HG03159 (cell line): Measurements from ENCODE around the gene OS9.

ENCODE experiments used
- ATAC-seq: cut with Tn5 transposase; IDR thresholded peaks from one replicate; pipeline ENCODE4 v1.9.1; 2021; ENCODE audit warnings: mild to moderate bottlenecking, moderate library complexity; ENCODE audit not compliant: unreplicated experiment

The OS9 gene

DNA sequence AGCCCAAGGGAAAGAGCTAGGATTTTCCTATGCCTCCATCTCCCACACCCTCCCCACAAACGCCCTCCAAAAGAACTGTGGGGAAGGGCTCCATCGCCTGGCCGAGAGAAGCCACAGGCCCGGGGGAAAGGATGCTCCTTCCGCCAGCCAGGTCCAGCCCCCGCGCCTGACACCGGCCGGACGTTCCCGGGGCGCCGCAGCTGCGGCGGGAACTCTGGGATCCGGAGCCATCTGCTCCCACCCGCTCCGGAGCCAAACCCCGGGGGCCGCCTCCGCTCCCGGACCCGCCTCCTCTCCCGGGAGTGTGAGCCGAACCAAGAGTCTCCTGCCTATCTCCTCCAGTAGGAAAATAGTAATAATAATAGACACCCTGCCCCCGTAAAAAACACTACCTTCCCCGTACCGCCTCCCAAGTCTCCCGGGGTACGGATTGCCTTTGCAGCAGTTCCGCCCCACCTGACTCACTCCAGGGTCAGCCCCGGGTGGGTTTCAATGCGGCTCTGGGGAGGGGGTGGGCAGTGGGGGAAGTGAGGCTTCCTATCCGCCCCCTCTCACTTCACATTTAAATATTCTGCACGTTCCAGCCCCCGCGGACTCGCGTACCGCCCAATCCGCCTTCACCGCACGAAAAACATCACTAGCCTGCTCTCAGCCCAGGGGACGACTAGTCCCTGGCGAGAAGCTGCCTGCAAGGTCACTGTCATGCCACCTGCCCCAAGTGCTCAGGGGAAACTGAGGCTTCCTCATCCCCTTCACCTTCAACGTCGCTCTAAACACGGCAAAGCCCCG lies 42.2 kb downstream of the OS9 start:
- ATAC-seq = no peak

DNA sequence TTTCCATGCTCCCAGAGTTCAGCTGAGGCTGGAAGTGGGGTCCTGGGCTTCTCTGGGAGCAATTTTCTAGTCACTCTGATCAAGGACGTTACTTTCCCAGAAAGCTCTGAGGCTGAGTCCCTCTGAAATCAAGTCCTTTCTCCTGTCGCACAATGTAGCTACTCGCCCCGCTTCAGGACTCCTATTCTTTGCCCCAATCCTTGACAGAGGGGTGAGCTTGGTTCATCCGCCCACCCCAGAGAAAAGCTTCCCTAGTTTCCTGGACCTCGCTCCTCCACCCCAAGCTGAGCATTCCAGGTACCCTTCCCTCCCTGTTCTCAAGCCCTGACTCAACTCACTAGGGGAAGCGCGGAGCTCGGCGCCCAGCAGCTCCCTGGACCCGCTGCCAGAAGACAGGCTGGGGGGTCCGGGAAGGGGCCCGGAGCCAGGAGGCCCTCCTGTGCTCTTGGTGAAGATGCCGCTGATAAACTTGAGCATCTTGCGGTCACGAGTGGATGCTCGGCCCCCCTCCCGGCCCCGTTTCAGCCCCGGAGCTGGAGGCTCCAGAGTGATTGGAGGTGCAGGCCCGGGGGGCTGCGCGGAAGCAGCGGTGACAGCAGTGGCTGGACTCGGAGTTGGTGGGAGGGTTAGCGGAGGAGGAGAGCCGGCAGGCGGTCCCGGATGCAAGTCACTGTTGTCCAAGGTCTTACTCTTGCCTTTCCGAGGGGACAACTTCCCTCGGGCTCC lies 43.0 kb downstream of the OS9 start:
- no peak for ATAC-seq

DNA sequence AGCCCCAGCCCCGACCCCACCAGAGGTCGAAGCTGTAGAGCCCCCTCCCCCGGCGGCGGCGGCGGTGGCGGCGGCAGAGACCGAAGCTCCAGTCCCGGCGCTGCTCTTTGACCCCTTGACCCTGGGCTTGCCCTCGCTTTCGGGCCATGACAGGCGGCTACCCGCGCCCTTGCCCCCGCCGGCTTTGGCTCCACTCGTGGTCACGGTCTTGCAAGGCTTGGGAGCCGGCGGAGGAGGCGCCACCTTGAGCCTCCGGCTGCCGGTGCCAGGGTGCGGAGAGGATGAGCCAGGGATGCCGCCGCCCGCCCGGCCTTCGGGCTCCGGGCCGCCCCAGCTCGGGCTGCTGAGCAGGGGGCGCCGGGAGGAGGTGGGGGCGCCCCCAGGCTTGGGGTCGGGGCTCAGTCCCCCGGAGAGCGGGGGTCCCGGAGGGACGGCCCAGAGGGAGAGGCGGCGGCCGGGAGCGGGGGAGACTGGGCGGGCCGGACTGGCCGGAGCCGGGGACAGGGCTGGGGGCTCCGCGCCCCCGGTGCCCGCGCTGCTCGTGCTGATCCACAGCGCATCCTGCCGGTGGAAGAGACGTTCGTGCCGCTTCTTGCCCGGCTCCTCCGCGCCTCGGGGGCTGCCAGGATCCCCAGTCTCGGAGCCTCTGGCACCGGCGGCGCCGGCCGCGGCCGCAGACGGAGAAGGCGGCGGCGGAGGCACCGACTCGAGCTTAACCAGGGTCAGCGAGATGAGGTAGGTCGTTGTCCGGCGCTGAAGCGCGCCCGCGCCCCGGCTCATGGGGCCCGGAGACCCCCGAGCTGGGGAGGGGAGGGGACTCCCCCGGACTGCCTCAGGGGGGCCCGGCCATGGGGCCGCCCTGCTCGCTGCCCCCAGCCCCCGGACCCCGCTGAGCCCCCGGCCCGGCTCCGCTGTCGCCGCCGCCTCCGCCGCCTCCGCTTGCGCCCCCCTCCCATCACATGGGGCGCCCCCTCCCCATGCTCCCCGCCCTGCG lies 43.8 kb downstream of the OS9 start:
- ATAC-seq = no peak

DNA sequence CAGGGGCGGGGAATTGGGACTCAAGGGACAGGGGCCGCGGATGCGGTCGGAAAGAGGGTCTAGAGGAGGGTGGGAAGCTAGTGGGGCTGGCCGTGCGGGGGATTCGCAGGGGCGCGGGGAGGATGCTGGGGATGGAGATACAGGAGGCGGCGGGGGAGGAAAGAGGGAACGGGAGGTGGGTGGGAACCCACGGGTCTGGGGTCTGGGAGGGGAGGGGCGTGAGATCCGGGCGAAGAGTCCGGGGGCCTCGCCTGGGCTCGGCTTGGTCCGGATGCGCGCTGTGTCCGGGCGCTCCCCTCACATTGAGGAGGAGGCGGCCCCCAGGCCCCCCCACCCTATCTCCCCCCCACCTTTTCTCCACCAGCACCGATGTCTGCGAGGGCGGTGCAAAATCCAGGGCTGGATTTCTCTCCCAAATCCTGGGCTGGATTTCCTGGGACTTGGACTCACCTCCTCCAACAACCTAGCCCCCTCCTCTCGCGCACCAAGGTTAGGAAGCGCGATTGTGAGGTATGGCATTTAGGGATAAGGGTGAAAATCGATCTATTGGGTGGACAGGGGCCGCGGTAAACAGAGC lies 44.8 kb downstream of the OS9 start, which contains the start of gene AGAP2:
TSS of gene AGAP2 (minus strand) at position 82 of the 577 bp plus-strand sequence. CDS start 496 bp downstream, outside the sequence.
- no peak for ATAC-seq

DNA sequence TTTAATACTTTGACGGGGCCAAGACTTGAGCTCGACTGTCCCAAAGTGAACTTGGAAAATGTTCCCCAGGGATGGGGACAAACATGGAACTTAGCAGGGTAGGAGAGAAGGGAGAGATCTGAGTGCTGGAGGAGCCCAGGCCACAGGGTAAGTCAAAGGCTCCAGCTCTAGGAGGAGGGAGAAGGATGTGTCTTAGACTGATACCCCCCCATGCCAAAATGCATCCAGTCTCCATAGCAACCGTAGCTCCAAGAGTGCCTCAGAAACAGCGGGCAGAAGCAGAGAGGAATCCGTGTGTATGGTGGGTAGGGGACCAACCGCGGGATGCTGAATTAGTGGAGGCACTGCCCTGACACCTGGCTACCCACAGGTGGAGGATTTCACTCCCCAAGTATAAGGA lies 45.5 kb downstream of the OS9 start:
- no peak for ATAC-seq

DNA sequence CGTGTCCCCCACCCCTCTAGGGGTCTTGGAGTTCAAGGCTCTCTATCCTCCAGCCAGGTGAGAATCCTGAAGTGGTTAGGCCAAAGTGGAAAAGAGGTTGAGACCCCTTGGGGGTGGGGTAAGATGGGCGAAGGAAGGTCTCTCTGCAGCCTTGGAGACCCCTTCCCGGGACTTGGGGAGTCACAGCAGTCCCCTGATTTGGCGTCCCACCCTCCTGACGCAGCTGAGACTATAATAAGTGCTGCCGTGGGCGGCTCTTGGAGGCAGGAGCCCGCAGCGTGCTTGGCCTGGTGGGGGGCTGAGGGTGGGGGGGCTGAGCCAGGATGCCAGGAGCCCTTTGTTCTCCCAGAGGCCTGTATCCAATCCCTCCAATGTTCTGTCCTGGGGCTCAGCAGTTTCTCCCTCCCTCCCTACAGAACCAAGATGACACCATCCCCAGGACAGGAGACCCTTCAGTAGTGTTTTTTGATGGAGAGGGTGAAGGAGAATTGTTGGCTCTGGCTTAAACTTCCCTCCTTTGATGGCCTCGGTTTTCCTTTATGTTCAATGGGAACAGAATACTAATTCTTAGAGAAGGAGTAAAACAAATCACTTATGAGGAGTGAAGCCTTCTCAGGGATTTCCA lies 46.1 kb downstream of the OS9 start:
- ATAC-seq = no peak

DNA sequence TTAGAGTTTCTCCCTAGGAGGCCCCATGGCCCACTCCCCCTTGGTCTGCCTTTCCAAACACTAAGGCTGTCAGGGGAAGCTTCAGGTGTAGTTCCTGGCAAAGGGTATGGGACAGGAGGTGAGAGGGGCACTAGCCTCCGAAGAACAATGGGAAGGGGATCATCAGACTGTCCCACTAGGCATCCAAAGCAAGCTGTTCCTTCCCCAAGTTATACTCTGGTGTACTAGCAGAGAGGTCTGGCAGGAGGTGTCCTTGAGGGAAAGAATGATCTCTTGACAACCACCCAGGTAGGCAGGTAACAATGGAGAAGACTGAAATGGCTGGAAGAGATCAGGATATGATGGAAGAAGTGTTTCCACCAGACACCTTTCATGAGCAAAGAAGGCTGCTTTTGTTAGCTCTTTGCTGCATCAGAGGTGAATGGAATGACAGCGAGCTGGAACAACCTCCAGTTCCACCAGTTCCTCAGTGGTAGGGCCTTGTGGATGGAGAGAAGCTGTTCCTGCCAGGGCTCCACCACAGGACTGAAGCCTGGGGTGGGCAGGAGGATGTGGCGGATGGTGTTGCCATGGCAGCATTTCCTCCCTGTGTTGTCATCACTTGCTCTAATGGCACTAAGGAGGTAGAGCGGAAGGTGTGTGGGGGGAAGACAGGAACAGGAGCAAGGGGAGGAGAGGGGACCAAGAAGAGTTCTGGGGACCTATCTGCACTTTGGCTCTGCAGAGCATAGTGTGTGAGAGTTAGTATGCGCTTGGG lies 46.9 kb downstream of the OS9 start:
- peak; percentile 52 for ATAC-seq

DNA sequence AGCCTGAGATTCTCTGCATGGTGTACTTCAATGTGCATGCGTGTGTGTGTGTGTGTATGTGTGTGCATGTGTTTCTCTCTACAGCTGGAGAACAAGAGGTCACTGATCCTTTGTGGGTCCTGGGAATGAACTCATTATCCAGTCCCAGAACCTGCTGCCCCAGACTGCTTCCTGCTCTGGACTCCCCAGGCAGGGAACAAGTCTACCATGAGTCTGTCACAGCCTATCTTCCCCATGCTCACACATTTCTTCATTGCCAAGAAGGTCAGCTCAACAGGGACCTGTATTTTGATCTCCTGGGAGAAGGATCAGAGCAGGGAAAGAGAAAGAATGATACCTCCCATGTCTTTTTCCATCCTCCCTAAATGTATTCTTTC lies 47.5 kb downstream of the OS9 start:
- no peak for ATAC-seq

DNA sequence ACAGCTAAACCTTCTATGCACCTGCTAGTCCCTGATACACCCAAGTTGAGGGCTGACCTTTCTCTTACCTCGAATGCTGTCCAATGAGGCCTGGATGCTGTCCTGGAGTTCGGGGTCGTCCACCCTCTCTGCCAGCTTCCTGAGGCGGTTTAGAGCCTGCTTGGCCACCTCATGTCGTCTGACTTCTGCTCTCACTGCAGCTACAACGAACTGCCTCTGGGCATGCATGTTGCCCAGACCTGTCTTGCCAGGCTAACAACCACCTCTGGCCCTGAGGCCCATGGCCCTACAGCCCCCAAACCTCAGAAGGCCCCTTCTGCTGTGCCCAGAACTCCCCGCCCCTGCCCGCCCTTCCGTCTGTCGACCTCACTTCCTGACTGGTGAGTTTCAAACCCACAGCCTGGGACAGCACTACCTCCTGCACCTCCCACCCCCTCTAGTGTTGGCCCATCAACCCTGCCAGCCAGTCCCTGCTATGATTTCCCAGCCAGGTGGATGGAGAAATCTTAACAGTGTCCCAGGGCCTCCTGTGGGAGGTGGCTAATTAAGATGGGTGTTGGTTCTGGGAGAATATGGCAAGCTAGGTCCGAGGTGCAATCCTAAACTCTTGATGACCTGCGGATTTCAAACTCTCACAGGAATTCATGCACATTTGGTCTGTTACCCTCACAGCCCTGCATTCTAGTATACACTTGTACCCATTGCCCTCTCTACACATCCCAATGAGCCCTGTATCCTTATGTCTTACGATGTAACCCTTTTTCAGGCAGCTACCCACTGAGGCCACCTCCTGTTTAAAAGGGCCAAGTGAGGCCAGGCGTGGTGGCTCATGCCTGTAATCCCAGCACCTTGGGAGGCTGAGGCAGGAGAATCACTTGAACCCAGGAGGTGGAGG lies 48.2 kb downstream of the OS9 start:
- ATAC-seq = peak; percentile 54

DNA sequence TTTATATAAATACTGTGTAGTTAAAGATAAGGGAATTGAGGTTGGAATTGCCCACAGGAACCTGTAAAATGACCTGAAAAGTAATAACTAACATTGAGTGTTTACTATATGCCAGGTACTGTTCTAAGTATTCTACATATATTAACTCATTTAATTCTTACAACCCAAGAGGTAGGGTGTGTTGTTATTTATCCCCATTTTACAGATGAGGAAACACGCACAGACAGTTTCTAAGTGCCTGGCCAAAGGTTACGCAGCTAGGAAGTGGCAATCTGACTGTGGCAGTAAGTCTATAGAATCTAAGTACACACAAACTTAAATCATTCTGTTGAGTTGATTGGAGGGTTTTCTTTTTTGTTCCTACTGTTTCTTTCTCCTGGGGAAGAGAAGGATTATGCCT lies 49.8 kb downstream of the OS9 start:
- no peak for ATAC-seq

DNA sequence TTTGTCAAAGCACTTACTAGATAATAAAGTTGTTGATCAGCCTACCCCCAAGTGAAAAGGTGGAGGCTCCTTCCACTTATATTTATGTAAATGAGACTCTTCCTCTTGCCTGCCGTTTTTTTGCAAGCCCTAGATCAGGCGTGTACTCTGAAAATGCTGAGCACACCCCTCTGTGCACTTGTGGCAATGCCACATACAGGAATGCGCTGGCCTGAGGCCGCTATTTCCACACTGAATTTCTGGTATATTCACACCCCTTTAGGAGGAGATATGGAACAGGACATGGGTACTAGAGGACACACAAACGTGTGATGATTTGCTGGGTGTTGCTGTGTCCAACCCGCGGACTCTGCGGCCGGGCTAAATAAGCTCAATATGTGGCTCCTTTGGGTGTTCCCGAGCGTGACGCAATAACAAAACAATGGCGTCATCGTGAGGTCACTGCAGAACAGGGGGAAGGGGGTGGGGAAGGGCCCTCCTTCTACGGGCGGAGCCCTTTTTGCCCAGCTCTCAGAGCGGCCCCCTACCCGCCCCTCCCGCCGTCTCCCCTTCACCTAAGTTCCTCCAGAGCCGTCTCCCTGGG lies 50.4 kb downstream of the OS9 start:
- peak; percentile 32 for ATAC-seq

DNA sequence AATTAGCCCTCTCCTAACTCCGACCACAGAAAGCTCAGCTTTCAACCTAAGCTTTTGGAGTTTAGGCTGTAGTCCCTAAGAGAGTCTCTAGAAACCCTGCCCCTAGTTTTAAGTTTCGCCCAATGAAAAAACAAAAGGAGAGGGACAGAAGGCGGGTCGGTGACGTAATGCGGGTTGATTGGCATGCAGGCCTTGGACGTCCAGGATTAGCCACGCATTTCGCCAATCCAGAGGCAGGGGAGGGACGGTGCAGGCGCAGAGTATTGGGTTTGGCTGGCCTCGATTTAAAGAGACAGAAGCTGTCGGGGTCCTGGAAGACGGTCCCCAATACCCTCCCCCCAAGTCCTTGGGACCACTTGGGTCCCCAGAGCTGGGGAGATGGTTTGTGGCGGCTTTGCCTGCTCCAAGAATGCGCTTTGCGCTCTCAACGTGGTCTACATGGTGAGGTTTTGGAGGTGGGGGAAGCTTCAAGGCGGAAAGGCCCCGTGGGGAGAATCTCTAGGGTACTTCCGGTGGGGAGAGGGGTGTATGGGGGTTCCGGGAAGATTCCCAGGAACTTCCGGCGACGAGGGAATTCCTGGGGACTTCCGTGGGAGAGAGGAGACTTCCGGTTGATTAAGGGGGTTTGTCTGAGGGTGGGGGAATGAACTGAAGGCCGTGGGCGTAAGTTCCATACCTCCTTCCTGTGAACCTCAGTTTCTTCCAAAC lies 51.0 kb downstream of the OS9 start, which contains the start of gene TSPAN31:
TSS of gene TSPAN31 (plus strand) at position 263 of the 708 bp plus-strand sequence. CDS start at position 379, 116 bp downstream.
- ATAC-seq = peak; percentile 81

DNA sequence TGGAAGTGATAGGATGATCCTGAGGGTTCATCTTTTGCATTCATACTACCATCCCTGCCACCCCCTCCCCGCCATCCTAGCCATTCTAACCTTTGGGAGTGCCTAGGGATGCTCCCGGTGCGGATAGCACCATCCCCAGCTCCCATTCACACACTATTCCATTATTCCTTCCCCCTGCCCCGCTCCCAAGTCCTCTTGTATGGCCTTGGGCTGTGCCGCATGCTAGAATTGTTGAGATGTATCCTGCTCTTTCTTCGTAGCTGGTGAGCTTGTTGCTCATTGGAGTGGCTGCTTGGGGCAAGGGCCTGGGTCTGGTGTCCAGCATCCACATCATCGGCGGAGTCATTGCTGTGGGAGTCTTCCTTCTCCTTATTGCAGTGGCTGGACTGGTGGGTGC lies 51.6 kb downstream of the OS9 start:
- no peak for ATAC-seq

DNA sequence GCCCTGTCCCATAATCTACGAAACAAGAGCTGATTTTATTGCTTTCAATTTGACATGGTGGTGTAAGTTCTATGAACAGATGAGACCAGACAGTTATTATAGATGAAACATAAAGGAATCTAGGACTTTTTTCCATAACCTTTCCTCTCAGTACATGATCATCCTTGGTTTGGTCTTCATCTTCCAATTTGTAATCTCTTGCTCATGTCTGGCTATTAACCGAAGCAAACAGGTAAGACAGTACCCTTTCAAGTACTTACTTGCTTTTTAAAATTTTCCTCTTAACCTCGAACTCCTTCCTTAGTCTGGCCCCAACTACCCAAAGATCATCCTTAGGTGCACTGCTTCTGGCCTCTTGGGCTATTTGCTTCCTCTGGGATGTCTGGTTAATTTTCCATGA lies 52.1 kb downstream of the OS9 start:
- ATAC-seq = no peak

DNA sequence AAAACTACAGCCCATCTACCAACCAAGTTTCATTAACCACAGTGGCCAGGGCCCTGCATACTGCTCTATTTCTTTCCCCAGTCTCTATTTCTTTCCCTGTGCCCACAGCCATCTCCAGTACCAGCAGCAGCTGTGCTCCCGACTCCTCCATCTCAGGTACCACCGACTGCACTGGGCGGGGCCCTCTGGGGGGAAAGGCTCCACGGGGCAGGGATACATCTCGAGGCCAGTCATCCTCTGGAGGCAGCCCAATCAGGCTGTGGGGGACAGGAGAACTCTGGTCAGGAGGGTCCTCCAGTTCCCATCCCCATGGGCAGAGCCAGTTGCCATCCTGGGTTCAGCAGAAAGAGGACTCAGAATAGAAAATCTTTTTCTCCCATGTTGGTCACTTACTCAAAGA lies 55.1 kb downstream of the OS9 start:
- ATAC-seq = no peak

DNA sequence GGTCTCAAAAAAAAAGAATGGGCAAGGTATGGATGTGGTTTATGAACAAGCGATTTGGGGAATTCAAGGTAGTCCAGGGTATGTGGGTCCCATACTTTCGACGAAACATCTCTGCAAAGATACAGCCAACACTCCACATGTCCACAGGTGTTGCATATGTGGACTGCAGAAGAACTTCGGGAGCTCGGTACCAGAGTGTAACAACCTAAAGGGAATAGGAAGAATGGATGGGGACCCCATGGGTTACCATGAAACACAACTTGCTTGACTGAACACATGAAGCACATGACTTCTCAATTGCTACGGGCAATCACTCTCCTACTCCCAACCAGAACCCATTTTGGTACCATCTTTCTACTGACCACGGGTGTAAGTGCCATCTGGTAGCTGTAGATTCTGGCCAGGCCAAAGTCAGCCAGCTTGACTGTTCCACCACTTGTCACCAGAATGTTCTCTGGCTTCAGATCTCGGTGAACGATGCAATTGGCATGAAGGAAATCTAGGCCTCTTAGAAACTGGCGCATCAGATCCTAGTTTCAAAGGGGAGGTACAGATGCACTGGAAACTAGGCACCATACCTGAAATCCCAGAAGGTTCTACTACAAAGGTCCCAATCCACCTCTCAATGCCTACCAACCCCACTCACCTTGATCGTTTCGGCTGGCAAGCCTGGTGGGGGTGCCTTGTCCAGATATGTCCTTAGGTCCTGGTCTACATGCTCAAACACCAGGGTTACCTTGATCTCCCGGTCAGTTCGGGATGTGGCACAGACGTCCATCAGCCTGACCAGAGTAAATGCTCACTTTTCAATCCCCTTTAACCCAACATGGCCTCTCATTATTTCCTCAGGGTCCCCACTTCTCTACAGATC lies 56.9 kb downstream of the OS9 start:
- no peak for ATAC-seq

DNA sequence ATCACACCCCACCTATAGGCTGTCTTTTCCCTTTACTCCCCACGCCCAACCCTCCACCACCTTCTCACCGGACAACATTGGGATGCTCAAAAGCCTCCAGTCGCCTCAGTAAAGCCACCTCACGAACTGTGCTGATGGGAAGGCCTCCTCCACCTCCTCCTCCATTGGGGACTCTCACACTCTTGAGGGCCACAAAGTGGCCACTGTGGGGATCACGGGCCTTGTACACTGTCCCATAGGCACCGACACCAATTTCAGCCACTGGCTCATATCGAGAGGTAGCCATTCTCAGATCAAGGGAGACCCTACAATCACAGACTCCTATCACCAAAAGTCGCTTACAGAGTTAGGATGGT lies 57.5 kb downstream of the OS9 start:
- no peak for ATAC-seq
